Gastrocnemius medialis (tissue), 4 donors: ENCODE measurements around the gene SMARCA4.

Source experiments
- POLR2A ChIP-seq, 2 donors: fragments of 450-650 bp; IDR thresholded peaks; one replicate each; pipeline ENCODE4 v1.6.1; 2017; ENCODE audit warnings: antibody characterized with exemption in 2 of 2, mild to moderate bottlenecking in 2 of 2, moderate library complexity in 2 of 2
- TF ChIP-seq, protein P1 (sequence below), 5 experiments: fragments of 450-650 bp in 3 of 5; fragments of 200-600 bp in 2 of 5; sonication (generic) in 2 of 5; IDR thresholded peaks in 4 of 5; conservative IDR thresholded peaks in 1 of 5; 1 replicate in 4 of 5; 2 replicates in 1 of 5; pipeline ENCODE4 v1.5.1; 2016 to 2019; ENCODE audit warnings: antibody characterized with exemption in 5 of 5, mild to moderate bottlenecking in 3 of 5, moderate library complexity in 3 of 5

DNA sequence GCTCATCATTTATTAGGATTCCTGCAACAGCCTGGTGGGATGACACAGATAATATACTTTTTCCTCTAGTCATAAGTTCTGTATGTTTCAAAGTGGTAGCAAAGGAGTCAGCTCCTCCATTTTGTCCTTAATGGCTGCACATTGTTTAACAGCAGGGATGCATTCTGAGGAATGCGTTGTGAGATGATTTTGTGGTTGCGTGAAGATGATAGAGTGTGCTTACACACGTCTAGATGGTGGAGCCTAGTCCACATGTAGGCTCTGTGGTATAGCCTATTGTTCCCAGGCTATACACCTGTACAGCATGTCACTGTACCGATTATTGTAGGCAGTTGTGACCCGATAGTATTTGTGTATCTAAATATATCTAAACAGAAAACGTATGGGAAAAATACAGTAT, 4.6 kb downstream of the SMARCA4 start:
- TF ChIP-seq, protein P1, sequence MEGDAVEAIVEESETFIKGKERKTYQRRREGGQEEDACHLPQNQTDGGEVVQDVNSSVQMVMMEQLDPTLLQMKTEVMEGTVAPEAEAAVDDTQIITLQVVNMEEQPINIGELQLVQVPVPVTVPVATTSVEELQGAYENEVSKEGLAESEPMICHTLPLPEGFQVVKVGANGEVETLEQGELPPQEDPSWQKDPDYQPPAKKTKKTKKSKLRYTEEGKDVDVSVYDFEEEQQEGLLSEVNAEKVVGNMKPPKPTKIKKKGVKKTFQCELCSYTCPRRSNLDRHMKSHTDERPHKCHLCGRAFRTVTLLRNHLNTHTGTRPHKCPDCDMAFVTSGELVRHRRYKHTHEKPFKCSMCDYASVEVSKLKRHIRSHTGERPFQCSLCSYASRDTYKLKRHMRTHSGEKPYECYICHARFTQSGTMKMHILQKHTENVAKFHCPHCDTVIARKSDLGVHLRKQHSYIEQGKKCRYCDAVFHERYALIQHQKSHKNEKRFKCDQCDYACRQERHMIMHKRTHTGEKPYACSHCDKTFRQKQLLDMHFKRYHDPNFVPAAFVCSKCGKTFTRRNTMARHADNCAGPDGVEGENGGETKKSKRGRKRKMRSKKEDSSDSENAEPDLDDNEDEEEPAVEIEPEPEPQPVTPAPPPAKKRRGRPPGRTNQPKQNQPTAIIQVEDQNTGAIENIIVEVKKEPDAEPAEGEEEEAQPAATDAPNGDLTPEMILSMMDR (IDR thresholded peaks at IDR 0.05 in 4 of 5, conservative IDR thresholded peaks at IDR 0.05 in 1 of 5) = no peak
- no peak for TF ChIP-seq POLR2A (IDR thresholded peaks at IDR 0.05)
